ENCODE data around the gene ADNP. TPM values are rescaled to one million over a fixed set of nuclear protein-coding genes. Genes with fewer than 3 reads are reported as not detected.

The ADNP gene
- total and polyA plus RNA-seq, 7 donors, result 12.0 to 52.6 (median 41.5) TPM

DNA sequence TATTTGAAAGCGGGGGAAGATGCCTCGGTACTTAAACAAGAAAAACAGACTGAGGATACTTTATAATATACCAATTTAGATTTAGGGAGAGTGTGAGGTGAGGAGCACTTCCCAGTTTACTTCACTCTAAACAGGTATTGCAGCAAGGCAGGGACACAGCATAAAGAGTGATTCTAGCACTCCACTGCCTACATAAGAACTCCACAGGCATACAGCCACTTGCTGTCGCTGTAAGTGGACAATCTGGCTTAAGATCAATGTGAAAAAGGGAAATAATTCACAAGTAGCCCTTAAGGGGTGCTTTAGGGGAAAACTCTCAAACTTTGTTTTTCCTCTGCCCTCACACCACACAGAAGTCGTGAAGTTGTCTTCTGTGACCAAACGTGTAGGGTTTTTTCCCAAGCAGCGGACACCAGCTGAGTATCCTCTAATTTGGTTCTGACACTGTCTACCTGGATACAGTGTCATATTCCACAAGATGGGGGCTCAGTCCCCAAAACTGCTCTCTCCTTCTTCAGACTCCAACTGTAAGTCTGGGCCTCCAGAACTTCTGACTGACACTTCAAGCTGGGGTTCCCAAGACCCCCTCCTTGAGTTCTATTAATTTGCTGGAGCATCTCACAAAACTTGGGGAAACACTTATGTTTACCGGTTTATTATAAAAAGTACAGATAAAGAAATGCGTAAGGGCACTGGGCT is 9.3 kb downstream of the ADNP start:
- H3K27ac ChIP-seq, result peak overlapping the region in 1 of 4 donors; percentile 12

DNA sequence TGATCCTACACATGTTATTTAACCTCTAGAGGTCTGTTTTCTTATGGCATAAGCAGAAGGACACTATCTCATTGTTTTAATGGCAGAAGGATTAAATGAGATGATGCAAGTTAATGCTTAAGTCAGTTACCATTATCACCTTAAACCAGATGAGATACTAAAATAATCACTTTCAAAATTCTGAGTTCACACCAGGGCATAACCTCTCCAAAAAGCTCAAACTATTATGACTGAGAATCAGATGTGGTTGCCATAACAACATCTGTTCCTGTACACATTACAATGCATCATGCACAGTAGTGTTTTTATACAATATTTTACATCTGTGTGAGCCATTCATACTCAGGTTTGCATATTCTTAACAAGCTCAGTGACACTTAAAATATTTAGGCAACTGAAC is 10.2 kb downstream of the ADNP start:
- Histone ChIP-seq H3K27ac (no peak overlapping the region), H3K27me3 (no peaks in the 10 kb centered on the region), H3K4me3 (no peak overlapping the region), H3K36me3 (no peaks in the 10 kb centered on the region), H3K4me1 (peaks cover 0 to 97% (median 79%) of the 10 kb centered on the region in 4 donors), H3K9me3 (no peaks in the 10 kb centered on the region)
- TF ChIP-seq, protein P1, sequence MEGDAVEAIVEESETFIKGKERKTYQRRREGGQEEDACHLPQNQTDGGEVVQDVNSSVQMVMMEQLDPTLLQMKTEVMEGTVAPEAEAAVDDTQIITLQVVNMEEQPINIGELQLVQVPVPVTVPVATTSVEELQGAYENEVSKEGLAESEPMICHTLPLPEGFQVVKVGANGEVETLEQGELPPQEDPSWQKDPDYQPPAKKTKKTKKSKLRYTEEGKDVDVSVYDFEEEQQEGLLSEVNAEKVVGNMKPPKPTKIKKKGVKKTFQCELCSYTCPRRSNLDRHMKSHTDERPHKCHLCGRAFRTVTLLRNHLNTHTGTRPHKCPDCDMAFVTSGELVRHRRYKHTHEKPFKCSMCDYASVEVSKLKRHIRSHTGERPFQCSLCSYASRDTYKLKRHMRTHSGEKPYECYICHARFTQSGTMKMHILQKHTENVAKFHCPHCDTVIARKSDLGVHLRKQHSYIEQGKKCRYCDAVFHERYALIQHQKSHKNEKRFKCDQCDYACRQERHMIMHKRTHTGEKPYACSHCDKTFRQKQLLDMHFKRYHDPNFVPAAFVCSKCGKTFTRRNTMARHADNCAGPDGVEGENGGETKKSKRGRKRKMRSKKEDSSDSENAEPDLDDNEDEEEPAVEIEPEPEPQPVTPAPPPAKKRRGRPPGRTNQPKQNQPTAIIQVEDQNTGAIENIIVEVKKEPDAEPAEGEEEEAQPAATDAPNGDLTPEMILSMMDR (IDR thresholded peaks at IDR 0.05), result no peak
- TF ChIP-seq POLR2A (IDR thresholded peaks at IDR 0.05) (no peak), EP300 (IDR thresholded peaks at IDR 0.05) (no peak), POLR2AphosphoS5 (IDR thresholded peaks at IDR 0.05) (no peak)
- no peak for DNase-seq
- intact Hi-C loops (cut with DNase I), result no loop called here

More for the DNA sequence above, 9.3 kb downstream of the ADNP start:
- Histone ChIP-seq H3K4me1 (peaks cover 0 to 97% (median 71%) of the 10 kb centered on the region in 4 donors), H3K27me3 (no peaks in the 10 kb centered on the region), H3K9me3 (no peaks in the 10 kb centered on the region), H3K36me3 (no peaks in the 10 kb centered on the region), H3K4me3 (no peak overlapping the region)
- TF ChIP-seq, protein P1 (IDR thresholded peaks at IDR 0.05), result no peak
- TF ChIP-seq POLR2A (IDR thresholded peaks at IDR 0.05) (no peak), POLR2AphosphoS5 (IDR thresholded peaks at IDR 0.05) (no peak)
- intact Hi-C loops (cut with DNase I), result no loop called here
- WGBS, 2 donors, result 75 to 78% methylated on average over 8 of the region's 8 CpGs
- DNase-seq, result no peak

DNA sequence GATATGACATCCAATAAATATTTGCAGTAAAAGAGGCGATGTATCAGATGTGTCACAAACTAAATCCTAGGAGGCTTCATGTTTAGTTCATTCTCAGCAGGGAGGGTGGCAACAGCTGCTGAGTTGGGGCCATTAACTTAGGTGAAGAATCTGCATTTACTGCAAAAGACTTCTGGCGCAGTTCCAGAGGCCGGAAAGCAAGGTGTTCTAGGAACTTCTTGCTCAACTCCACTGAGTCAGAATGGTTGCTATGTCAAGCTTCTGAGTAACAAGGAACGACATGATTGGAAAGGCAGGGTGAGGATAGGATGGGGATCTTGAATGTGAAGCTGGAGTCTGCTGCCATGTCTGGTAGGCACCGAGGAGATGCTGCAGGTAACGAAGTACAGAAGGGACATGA is 11.7 kb downstream of the ADNP start:
- DNase-seq, result peak; percentile 79
- Histone ChIP-seq H3K4me1 (peaks cover 0 to 96% (median 81%) of the 10 kb centered on the region in 4 donors), H3K36me3 (no peaks in the 10 kb centered on the region), H3K4me3 (no peak overlapping the region), H3K27me3 (no peaks in the 10 kb centered on the region), H3K9me3 (no peaks in the 10 kb centered on the region), H3K27ac (peak overlapping the region in 1 of 4 donors; percentile 37)
- intact Hi-C loops (cut with DNase I), result no loop called here
- TF ChIP-seq, protein P1 (IDR thresholded peaks at IDR 0.05), result no peak
- TF ChIP-seq EP300 (IDR thresholded peaks at IDR 0.05), result no peak
- TF ChIP-seq POLR2A (IDR thresholded peaks at IDR 0.05), result no peak
- TF ChIP-seq POLR2AphosphoS5 (IDR thresholded peaks at IDR 0.05), result no peak
- WGBS, 2 donors, result 63 to 79% methylated on average over 6 of the region's 6 CpGs

- Histone ChIP-seq H3K27me3 (no peaks in the 10 kb centered on the region), H3K9me3 (no peaks in the 10 kb centered on the region), H3K27ac (peak overlapping the region in 1 of 4 donors; percentile 39), H3K36me3 (no peaks in the 10 kb centered on the region), H3K4me3 (no peak overlapping the region), H3K4me1 (peaks cover 0 to 96% (median 85%) of the 10 kb centered on the region in 4 donors)
- WGBS, 2 donors, result 59 to 63% methylated on average over 3 of the region's 3 CpGs
- TF ChIP-seq POLR2A (IDR thresholded peaks at IDR 0.05) (no peak), POLR2AphosphoS5 (IDR thresholded peaks at IDR 0.05) (peak in 2 of 4 donors; percentile 10 to 51)
- no peak for DNase-seq
- intact Hi-C loops (cut with DNase I), result no loop called here
Measured at GRCh38 chr20:50918403-50918802, 12.8 kb downstream of the ADNP start.

DNA sequence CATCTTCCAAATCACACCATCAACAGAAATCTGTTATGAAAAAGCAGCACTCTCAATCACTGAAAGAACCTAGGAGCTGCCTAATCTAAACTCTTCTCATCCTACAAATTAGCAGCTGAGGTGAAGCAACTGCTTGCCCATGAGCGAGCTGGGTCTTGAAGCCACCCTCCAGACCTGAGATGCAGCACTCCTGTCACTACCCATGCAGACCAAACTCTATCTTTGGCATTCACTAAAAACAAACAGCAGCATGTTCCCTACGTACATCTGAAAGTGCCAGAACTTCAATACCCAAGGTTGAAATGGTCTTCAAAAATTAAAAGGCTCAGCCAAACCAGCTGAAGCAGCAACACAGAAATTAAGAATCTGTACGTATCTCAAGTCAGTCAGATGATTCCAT is 14.3 kb downstream of the ADNP start:
- TF ChIP-seq POLR2AphosphoS5 (IDR thresholded peaks at IDR 0.05), result no peak
- no peak for TF ChIP-seq EP300 (IDR thresholded peaks at IDR 0.05)
- Histone ChIP-seq H3K27ac (peak overlapping the region in 3 of 4 donors; percentile 10 to 39 (median 22)), H3K9me3 (no peaks in the 10 kb centered on the region), H3K36me3 (no peaks in the 10 kb centered on the region), H3K4me1 (peaks cover 0 to 88% (median 82%) of the 10 kb centered on the region in 4 donors), H3K27me3 (no peaks in the 10 kb centered on the region), H3K4me3 (no peak overlapping the region)
- no peak for DNase-seq
- intact Hi-C loops (cut with DNase I), result no loop called here
- WGBS, 2 donors, result 84 to 85% methylated on average over 3 of the region's 3 CpGs

All from sigmoid colon (tissue), 7 donors.